GM21381 (cell line): Measurements from ENCODE around the gene PTPRCAP.
"Not testable (repeated sequence)": the region's sequence is repeated elsewhere in the genome, so short reads cannot be mapped to it uniquely, and the experiment has no call there.

Experiments used
- ATAC-seq: cut with Tn5 transposase; IDR thresholded peaks from one replicate; pipeline ENCODE4 v1.9.1; 2021; ENCODE audit warnings: mild to moderate bottlenecking, moderate library complexity; ENCODE audit not compliant: unreplicated experiment

Gene PTPRCAP

GRCh38 chr11:67465530-67465929 lies 28.0 kb upstream of the PTPRCAP start:
- ATAC-seq, result not testable (repeated sequence)

DNA sequence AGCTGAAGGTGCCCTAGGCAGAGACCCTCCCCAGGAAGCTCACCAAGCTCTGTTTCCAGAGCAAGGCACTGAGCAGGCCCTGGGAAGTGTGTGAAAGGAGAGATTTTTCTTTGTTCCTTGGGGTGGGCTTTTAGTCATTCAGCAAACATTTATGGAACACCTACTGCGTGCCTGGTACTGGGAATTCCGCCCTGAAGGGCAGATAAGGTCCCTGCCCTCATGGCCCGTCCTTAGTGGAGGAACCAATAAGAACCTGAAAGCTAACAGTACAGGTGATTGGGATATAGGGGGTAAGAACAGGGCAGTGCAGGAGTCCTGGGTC lies 27.7 kb upstream of the PTPRCAP start:
- no peak for ATAC-seq

DNA sequence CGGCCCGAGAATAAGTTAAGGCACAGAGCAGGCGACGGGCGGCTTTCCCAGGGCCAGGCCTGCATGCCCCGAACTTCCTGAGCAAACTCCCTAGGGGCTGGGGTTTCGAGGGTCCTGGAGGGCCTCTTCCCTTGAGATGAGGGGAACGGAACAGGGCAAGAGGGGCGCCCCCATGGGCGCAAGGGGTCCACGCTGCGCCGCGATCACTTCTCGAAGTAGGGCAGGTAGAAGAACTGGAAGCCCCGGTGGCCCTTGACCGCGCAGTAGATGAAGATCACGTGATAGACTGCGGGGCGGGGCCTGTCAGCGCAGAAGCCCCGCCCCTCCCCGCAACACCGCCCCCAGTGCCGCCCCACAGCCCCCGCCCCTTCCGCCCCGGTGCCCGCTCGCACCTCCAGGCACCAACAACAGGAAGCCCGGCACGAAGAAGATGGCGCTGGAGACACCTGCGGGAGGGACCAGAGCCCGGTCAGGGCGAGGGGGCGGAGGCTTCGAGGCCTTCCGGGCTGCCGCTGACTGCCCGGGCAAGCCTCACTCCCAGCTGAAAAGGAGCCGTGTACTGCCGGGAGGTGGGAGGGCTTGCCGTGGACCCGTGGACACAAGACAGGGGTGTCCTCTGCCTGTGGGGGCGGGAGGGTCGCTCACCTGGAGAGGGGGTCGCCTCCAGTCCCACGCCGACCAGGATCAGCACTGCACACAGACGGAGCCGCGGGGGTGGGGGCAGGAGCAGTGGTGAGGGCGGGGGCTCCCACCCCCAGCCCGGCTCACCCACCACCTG lies 27.1 kb upstream of the PTPRCAP start:
- ATAC-seq, result peak; percentile 56

DNA sequence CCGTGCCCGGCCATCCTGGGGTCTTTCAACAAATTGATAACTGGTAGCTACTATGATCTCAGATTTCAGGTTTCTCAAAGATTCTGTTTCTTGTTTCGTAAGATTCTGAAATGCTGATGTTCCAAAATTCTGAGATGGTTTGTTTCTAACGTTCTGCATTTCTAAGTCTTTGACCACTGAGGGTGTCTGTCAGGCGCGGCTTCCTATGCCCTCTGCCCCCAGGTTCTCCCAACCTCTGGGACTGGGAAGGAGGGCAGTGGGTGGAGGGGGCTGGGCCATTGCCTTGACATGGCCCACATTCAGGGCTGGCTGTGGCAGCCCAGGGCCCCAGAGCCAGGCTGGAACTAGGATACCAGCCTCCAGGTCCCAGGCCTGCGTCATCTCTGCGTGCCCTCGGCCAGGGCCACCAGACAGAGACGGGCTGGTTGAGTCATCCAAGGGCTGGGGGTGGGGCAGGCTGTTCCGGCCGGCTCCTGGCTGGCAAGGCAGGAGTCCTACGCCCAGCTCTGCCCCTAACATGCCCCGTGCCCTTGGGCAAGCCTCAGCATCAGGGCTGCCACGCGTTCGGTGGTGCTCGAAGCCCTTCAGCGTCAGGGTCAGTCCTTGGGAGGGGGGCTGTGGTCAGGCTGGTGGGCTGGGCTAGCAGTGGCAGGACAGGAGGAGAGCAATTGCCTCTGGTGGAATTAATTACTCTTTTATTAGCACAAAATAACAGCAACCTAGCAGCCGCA lies 26.4 kb upstream of the PTPRCAP start:
- no peak for ATAC-seq

GRCh38 chr11:67463186-67463585 lies 25.7 kb upstream of the PTPRCAP start:
- ATAC-seq, result no peak

DNA sequence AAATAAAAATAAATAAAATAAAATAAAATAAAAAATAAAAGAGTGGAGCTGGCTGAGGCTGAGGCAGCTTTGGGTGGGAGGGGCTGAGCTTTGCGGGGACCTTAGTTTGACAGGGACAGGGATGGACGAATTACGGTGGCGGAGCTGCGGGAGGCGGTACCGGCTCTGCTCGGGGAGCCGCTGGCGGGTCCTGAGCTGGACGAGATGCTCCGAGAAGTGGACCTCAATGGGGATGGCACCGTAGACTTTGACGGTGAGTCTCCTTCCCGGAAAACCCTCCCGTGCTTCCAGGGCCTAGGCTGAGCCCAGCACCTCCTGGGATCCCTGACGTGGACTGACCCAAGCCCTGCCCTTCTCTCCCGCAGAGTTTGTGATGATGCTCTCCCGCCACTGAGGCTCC lies 20.8 kb upstream of the PTPRCAP start:
- no peak for ATAC-seq

DNA sequence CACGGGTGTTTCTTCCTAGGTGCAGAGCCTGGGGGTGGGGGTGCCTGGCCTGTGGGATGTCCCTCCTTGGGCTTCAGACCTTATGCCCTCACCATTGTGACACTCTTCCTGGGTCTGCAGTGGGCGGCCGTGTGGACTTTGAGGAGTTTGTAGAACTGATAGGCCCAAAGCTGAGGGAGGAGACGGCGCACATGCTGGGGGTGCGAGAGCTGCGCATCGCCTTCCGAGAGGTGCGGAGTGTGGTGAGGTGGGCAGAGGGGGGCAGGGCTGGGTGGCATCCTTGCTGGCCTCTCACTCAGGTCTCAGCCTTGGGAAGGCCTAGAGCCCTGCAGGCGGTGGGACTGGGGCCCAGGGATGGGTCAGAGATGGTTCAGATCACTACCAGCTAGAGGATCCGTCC lies 20.0 kb upstream of the PTPRCAP start:
- ATAC-seq, result no peak

DNA sequence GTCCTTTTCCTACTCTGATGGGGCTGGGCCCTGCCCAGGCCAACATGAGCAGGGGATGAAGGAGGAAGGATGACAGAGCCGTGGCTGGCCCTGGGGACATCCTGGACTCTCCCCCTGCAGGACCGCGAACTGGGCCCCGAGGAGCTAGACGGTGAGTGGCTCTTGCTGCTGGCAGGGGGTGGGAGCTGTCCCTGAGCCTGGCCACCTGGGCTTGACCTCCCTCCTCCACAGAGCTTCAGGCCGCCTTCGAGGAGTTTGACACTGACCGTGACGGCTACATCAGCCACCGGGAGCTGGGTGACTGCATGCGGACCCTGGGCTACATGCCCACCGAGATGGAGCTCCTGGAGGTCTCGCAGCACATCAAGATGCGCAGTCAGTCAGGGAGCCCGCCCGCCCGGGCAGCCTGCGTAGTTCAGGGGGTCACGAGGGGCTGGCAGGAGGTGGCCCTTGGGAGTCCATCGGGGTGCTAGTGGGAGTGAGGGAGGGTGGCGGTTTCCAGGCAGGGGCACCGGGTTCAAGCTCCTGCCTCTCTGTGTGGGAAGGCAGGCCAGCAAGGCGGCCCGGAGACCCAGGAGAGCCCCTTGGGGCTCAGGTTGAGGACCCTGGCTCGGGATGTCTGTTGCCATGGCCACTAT lies 18.7 kb upstream of the PTPRCAP start:
- no peak for ATAC-seq

GRCh38 chr11:67455054-67455453 lies 17.6 kb upstream of the PTPRCAP start, which contains the start of gene CABP4:
Gene CABP4, plus strand, starts transcription at chr11:67455354. Its CDS starts 70 bp downstream, at chr11:67455424.
- no peak for ATAC-seq

DNA sequence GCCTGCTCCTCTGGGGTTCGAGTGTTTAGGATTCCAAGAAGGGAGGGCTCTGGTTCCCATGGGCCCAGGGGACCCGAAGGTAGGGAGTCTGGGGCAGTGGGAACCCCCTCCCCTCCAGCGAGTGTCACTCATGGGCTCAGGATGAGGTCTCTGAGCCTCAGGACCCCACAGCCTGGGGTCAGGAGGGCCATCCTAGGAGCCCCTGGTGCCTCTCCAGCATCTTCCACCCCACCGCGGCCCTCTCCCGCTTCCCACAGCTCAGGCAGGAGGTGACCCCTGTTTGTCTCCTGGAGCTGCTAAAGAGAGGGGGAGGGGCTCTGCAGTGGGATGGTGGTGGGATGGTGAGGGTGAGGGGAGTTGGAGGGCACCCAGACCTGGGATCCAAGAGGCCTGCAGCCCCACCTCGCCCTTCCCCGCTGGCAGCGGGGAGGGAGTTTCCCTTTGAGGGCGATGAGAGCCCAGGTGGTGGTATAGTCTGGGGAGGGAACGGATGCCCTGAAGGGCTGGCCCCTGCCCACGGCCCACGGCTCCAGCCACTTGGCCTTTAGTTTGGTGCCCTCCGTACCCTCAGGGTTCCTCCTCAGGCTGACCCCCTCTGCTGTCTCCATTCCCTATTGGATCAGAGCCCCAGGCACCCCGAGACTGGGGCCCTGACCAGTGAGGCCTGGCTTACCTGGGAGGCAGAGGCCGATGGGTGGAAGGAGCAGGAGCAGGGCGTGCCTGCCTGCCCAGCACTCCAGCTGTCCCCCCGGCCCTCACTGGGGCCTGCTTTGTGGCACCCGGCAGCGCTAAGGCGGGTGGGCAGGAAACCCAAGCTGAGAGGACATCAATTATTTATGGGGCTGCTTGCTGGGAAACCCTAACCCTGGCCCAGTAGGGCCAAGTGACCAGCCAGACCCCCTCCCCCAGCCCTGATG lies 16.6 kb upstream of the PTPRCAP start:
- no peak for ATAC-seq

GRCh38 chr11:67452141-67452952 lies 14.9 kb upstream of the PTPRCAP start, which contains the start of gene GPR152:
Gene GPR152, minus strand, starts transcription at chr11:67452729. Its CDS starts 5 bp downstream, at chr11:67452724.
- no peak for ATAC-seq

DNA sequence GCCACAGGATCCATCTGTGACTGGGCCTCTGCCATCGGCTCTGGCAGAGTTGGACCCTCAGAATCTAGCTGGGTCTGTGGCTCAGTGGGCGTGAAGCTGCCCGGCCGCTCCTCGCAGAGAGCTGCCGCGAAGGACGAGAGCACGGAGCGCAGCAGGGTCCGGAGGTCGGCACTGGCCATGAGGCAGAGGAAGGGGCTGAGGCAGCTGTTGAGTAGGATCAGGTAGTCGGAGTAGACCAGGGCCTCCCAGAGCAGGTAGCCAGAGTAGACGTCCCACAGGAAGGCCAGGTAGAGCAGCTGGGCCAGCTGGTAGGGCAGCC lies 14.1 kb upstream of the PTPRCAP start:
- no peak for ATAC-seq

GRCh38 chr11:67450796-67451657 lies 13.5 kb upstream of the PTPRCAP start:
- ATAC-seq, result no peak

GRCh38 chr11:67449116-67449844 lies 11.8 kb upstream of the PTPRCAP start:
- no peak for ATAC-seq

- ATAC-seq, result no peak
Observed at GRCh38 chr11:67448220-67448609, 10.7 kb upstream of the PTPRCAP start.

DNA sequence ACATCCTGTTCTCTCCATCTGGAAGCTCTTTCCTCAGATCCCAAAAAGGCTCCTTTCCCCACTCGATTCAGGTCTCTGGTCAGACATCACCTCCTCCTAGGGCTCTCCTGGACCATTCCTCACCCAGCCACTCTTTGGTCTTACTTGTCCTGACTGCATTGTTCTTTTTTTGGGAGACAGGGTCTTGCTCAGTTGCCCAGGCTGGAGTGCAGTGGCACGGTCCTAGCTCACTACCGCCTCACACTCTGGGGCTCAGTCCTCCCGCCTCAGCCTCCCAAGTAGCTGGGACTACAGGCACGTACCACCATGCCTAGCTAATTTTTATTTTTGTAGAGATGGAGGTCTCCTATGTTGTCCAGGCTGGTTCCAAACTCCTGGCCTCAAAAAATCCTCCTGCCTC lies 8.0 kb upstream of the PTPRCAP start:
- no peak for ATAC-seq

GRCh38 chr11:67442504-67443404 lies 5.3 kb upstream of the PTPRCAP start:
- ATAC-seq, result no peak
